Prostate gland (tissue), 2 donors: Measurements from ENCODE around the gene SAMD3. TPM values are rescaled to one million over a fixed set of nuclear protein-coding genes. Genes with fewer than 3 reads are reported as not detected.

Source experiments
- DNase-seq: peaks from one replicate; pipeline ENCODE4 v3.0.0-alpha.2; 2019; ENCODE audit warnings: low spot score
- H3K27ac ChIP-seq, 2 donors: fragments of 200-600 bp; sonication (generic); 2 replicates each; pipeline ENCODE4 v1.5.1; 2017 to 2019
- H3K27me3 ChIP-seq: fragments of 200-600 bp; sonication (generic); replicated peaks from 2 replicates; pipeline ENCODE4 v1.5.1; 2019; ENCODE audit not compliant: insufficient read depth
- H3K36me3 ChIP-seq, 2 donors: fragments of 200-600 bp; sonication (generic); 1 replicate in 1 of 2; 2 replicates in 1 of 2; pipeline versions ENCODE4 v1.5.1 to v1.8.1; 2017 to 2019
- H3K4me1 ChIP-seq: fragments of 200-600 bp; sonication (generic); replicated peaks from 2 replicates; pipeline ENCODE4 v1.5.1; 2019
- H3K4me3 ChIP-seq, 2 donors: fragments of 200-600 bp; sonication (generic); 2 replicates each; pipeline ENCODE4 v1.5.1; 2017 to 2019
- H3K9me3 ChIP-seq: fragments of 200-600 bp; sonication (generic); 2 replicates; pipeline ENCODE4 v1.5.1; 2017
- CTCF ChIP-seq, 4 experiments: fragments of 200-600 bp in 2 of 4; fragments of 450-650 bp in 2 of 4; sonication (generic) in 2 of 4; IDR thresholded peaks; 1 replicate in 3 of 4; 2 replicates in 1 of 4; pipeline ENCODE4 v1.5.1; 2016 to 2019; ENCODE audit warnings: antibody characterized with exemption in 4 of 4, mild to moderate bottlenecking in 2 of 4, moderate library complexity in 2 of 4
- POLR2A ChIP-seq: fragments of 450-650 bp; IDR thresholded peaks from one replicate; pipeline ENCODE4 v1.6.1; 2016; ENCODE audit warnings: antibody characterized with exemption, mild to moderate bottlenecking
- POLR2AphosphoS5 ChIP-seq: sonication (generic); formaldehyde crosslinking; IDR thresholded peaks from one replicate; pipeline ENCODE4 v1.6.1; 2017; ENCODE audit warnings: antibody characterized with exemption
- WGBS: methylation state at CpG from one replicate; pipeline ENCODE4 v1.1.5; 2018; 5-methylcytosine and 5-hydroxymethylcytosine counted together
- intact Hi-C: fragments of 100-400 bp; cut with DNase I; formaldehyde crosslinking; loops from one replicate; pipeline ENCODE4 v1.14.2; 2022
- total RNA-seq, 2 donors: library from RNA; depleted of rRNA; stranded (reverse); fragments of >200 nt; gene quantifications; one replicate each; pipeline ENCODE4 v1.1.0, GENCODE V29; 2016

SAMD3 gene
- total RNA-seq, 2 donors from 2014 or later: 3.6 TPM; not detected in 1

GRCh38 chr6:130148181-130148580 is 74.6 kb downstream of the SAMD3 start:
- H3K4me3 ChIP-seq: no peak overlapping the region
- no peaks in the 10 kb centered on the region for H3K4me1 ChIP-seq
- intact Hi-C loops: no loop called here
- no peak for DNase-seq
- 88% methylated on average over 7 of the region's 7 CpGs for WGBS
- no peaks in the 10 kb centered on the region for H3K36me3 ChIP-seq
- no peak overlapping the region for H3K27ac ChIP-seq
- no peak for TF ChIP-seq POLR2A
- no peak for TF ChIP-seq POLR2AphosphoS5
- no peak for TF ChIP-seq CTCF (IDR thresholded peaks at IDR 0.05)
- H3K27me3 ChIP-seq: no peaks in the 10 kb centered on the region
- no peaks in the 10 kb centered on the region for H3K9me3 ChIP-seq

GRCh38 chr6:130147111-130147510 is 75.6 kb downstream of the SAMD3 start:
- no peaks in the 10 kb centered on the region for H3K9me3 ChIP-seq
- DNase-seq: no peak
- no peak overlapping the region for H3K4me3 ChIP-seq
- H3K36me3 ChIP-seq: no peaks in the 10 kb centered on the region
- no peak for TF ChIP-seq POLR2A
- TF ChIP-seq CTCF (IDR thresholded peaks at IDR 0.05): no peak
- TF ChIP-seq POLR2AphosphoS5: no peak
- no peaks in the 10 kb centered on the region for H3K4me1 ChIP-seq
- intact Hi-C loops: no loop called here
- H3K27ac ChIP-seq: no peak overlapping the region
- 92% methylated on average over 3 of the region's 3 CpGs for WGBS
- H3K27me3 ChIP-seq: no peaks in the 10 kb centered on the region

DNA sequence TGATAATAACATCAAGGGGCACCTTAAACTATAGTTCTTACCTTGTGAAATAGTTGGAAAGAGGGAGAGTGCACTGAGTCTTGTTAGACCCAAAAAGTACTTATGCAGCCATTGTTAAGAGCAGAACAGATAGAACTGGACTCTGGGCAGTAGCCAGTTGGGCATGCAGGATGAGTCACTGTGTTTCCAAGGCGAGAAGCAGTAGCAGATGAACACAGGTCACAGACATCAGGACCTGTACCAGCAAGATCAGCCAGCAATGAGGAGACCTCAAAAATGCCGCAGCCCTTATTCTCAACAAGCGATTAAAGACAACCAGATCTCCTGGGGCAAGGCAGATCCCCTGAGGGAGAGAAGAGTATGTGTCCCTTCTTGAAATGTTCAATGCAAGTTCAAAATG is 79.0 kb downstream of the SAMD3 start:
- H3K27ac ChIP-seq: no peak overlapping the region
- H3K4me1 ChIP-seq: no peaks in the 10 kb centered on the region
- intact Hi-C loops: no loop called here
- WGBS: 89% methylated on average over 3 of the region's 3 CpGs
- DNase-seq: no peak
- H3K27me3 ChIP-seq: no peaks in the 10 kb centered on the region
- no peaks in the 10 kb centered on the region for H3K9me3 ChIP-seq
- TF ChIP-seq CTCF (IDR thresholded peaks at IDR 0.05) (no peak), POLR2AphosphoS5 (no peak), POLR2A (no peak)
- no peaks in the 10 kb centered on the region for H3K36me3 ChIP-seq
- no peak overlapping the region for H3K4me3 ChIP-seq

GRCh38 chr6:130140084-130140483 is 82.7 kb downstream of the SAMD3 start:
- intact Hi-C loops: no loop called here
- Histone ChIP-seq H3K27ac (no peak overlapping the region), H3K36me3 (no peaks in the 10 kb centered on the region), H3K27me3 (no peaks in the 10 kb centered on the region), H3K9me3 (no peaks in the 10 kb centered on the region), H3K4me3 (no peak overlapping the region), H3K4me1 (no peaks in the 10 kb centered on the region)
- TF ChIP-seq CTCF (IDR thresholded peaks at IDR 0.05) (no peak), POLR2A (no peak)
- no peak for DNase-seq
- 91% methylated on average over 2 of the region's 2 CpGs for WGBS

DNA sequence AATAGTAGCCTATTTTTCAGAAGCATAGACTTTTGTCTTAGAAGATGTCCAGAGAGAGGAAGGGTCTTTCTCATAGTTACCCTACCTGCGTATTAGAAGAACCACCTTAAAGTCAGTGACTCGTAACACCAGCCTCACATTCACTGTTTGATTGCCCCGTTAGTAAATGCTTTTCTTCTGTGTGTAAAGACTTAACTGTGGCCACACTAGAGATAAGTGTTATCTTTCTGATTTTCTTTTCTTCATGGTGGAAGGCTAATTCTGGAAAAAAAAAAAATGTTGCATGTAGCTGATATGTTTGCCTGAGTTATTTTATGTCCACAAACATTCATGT is 83.9 kb downstream of the SAMD3 start:
- H3K36me3 ChIP-seq: no peaks in the 10 kb centered on the region
- TF ChIP-seq POLR2AphosphoS5 (no peak), POLR2A (no peak), CTCF (IDR thresholded peaks at IDR 0.05) (no peak)
- DNase-seq: no peak
- H3K27ac ChIP-seq: no peak overlapping the region
- no peaks in the 10 kb centered on the region for H3K27me3 ChIP-seq
- H3K4me1 ChIP-seq: no peaks in the 10 kb centered on the region
- no peak overlapping the region for H3K4me3 ChIP-seq
- WGBS: 83% methylated on average over 3 of the region's 3 CpGs
- intact Hi-C loops: no loop called here
- no peaks in the 10 kb centered on the region for H3K9me3 ChIP-seq
